ENCODE measurements around the gene ACSS3.

GRCh38 chr12:81209012-81209411, 131.1 kb downstream of the ACSS3 start:
- TF ChIP-seq POLR2A (IDR thresholded peaks at IDR 0.05; ENCODE audit: low read depth, low read length) = no peak
- no peak for TF ChIP-seq TAF1 (IDR thresholded peaks at IDR 0.05; ENCODE audit: borderline replicate concordance, low read depth, low read length)
